Medulla oblongata (tissue), 1 donor: ENCODE results near the gene KRT13.

Experiments used
- DNase-seq: peaks from one replicate; pipeline ENCODE4 v3.0.0-alpha.2; 2015; ENCODE audit errors: extremely low spot score

Gene KRT13

GRCh38 chr17:41467561-41467960, 37.9 kb downstream of the KRT13 start:
- no peak for DNase-seq

- no peak for DNase-seq
These were observed 38.4 kb downstream of the KRT13 start, which contains the start of gene KRT32 for GRCh38 chr17:41466988-41467387. KRT32 (minus strand) TSS chr17:41467386; CDS start chr17:41467325, 61 bp downstream.

GRCh38 chr17:41464682-41465081, 40.7 kb downstream of the KRT13 start:
- DNase-seq: no peak

GRCh38 chr17:41464173-41464572, 41.2 kb downstream of the KRT13 start:
- no peak for DNase-seq

GRCh38 chr17:41463746-41464145, 41.7 kb downstream of the KRT13 start:
- no peak for DNase-seq

GRCh38 chr17:41462705-41463104, 42.7 kb downstream of the KRT13 start:
- DNase-seq: no peak

- DNase-seq: no peak
These were observed 47.7 kb downstream of the KRT13 start for GRCh38 chr17:41457676-41458075.

- no peak for DNase-seq
These were observed 49.2 kb downstream of the KRT13 start for GRCh38 chr17:41456204-41456603.

- DNase-seq: no peak
These were observed 50.2 kb downstream of the KRT13 start for GRCh38 chr17:41455236-41455635.

GRCh38 chr17:41453066-41453465, 52.3 kb downstream of the KRT13 start:
- no peak for DNase-seq

- peak; percentile 9 for DNase-seq
These were observed 53.1 kb downstream of the KRT13 start for GRCh38 chr17:41452281-41452680.

- DNase-seq: no peak
These were observed 54.2 kb downstream of the KRT13 start for GRCh38 chr17:41451154-41451728.
